Right atrium auricular region (tissue), 2 donors: ENCODE results near the gene KIRREL3. TPM values are rescaled to one million over a fixed set of nuclear protein-coding genes. Genes with fewer than 3 reads are reported as not detected.

Experiments
- DNase-seq: peaks from one replicate; pipeline ENCODE4 v3.0.0-alpha.2; 2019; ENCODE audit warnings: low spot score
- H3K27ac ChIP-seq, 2 donors: fragments of 200-600 bp; sonication (generic); 1 replicate in 1 of 2; 2 replicates in 1 of 2; pipeline ENCODE4 v1.5.1; 2016 to 2019
- H3K27me3 ChIP-seq, 2 donors: fragments of 200-600 bp; sonication (generic); one replicate each; pipeline versions ENCODE4 v1.5.1 to v1.6.0; 2017 to 2019
- H3K36me3 ChIP-seq: fragments of 200-600 bp; sonication (generic); one replicate; pipeline ENCODE4 v1.5.1; 2016
- H3K4me1 ChIP-seq, 2 donors: fragments of 200-600 bp; sonication (generic); one replicate each; pipeline versions ENCODE4 v1.5.1 to v1.6.0; 2017 to 2019
- H3K4me3 ChIP-seq, 2 donors: fragments of 200-600 bp; sonication (generic); 1 replicate in 1 of 2; 2 replicates in 1 of 2; pipeline ENCODE4 v1.5.1; 2017 to 2019; ENCODE audit warnings: mild to moderate bottlenecking in 1 of 2, moderate library complexity in 1 of 2
- H3K9me3 ChIP-seq, 2 donors: fragments of 200-600 bp; sonication (generic); one replicate each; pipeline ENCODE4 v1.5.1; 2019
- total RNA-seq, 2 donors: library from RNA; depleted of rRNA; stranded (reverse); fragments of >200 nt; gene quantifications; one replicate each; pipeline ENCODE4 v1.1.0, GENCODE V29; 2016
- TF ChIP-seq, protein P1 (sequence below), 2 donors: fragments of 200-600 bp; sonication (generic); IDR thresholded peaks; one replicate each; pipeline ENCODE4 v1.5.1; 2019; ENCODE audit warnings: antibody characterized with exemption in 2 of 2

KIRREL3 gene
- total RNA-seq, 2 donors from 2014 or later: 0.51 to 0.74 TPM

DNA sequence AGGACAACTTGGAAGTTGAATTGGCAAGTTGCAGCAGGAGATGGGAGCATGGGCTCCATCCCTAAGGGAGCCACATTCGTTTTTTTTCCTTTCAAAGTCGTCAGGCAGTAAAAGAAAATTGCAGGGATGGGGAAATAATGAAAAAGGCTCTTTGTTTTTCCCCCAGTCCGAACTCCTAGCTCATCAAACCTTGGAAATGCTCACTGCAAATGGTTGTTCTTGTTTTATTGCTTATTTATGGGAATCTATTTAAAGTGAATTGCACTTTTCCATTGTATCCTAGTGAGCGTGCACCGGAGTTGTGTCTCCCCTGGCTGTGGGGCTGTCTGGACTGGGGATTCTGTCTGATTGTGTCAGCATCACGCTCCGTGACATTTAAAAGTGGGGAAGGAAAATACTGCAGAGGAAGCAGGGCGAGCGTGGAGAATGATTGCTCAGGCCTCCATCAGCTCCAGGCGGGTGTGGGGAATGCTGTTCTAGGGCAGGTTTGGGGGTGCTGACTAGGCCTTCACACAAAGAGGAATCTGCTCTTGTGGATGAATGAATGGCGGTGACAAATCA, 306.4 kb downstream of the KIRREL3 start:
- TF ChIP-seq, protein P1, sequence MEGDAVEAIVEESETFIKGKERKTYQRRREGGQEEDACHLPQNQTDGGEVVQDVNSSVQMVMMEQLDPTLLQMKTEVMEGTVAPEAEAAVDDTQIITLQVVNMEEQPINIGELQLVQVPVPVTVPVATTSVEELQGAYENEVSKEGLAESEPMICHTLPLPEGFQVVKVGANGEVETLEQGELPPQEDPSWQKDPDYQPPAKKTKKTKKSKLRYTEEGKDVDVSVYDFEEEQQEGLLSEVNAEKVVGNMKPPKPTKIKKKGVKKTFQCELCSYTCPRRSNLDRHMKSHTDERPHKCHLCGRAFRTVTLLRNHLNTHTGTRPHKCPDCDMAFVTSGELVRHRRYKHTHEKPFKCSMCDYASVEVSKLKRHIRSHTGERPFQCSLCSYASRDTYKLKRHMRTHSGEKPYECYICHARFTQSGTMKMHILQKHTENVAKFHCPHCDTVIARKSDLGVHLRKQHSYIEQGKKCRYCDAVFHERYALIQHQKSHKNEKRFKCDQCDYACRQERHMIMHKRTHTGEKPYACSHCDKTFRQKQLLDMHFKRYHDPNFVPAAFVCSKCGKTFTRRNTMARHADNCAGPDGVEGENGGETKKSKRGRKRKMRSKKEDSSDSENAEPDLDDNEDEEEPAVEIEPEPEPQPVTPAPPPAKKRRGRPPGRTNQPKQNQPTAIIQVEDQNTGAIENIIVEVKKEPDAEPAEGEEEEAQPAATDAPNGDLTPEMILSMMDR (IDR thresholded peaks at IDR 0.05): no peak
- Histone ChIP-seq H3K4me3 (no peak overlapping the region), H3K27ac (no peak overlapping the region), H3K36me3 (no peaks in the 10 kb centered on the region), H3K9me3 (no peaks in the 10 kb centered on the region), H3K4me1 (no peaks in the 10 kb centered on the region), H3K27me3 (no peaks in the 10 kb centered on the region)
- DNase-seq: no peak

DNA sequence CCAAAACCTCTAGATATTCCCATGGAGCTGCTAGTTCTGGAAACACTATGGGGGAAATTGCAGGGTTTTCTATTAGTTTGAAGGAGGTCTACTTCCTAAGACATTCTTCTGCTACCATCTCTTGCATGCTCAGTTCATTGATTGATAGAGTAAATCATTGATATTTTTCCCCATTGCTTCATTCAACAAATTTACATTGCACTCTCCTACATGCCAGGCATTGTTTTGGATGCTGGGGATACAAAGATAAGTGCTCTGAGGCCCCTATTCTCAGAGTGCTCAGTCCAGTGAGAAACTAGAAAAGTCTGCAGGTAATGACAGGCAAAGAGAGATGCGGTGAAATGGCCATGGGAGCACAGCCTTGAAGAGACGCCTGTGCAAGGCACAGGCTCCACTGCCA, 313.1 kb downstream of the KIRREL3 start:
- TF ChIP-seq, protein P1 (IDR thresholded peaks at IDR 0.05): no peak
- H3K9me3 ChIP-seq: no peaks in the 10 kb centered on the region
- no peak overlapping the region for H3K27ac ChIP-seq
- H3K4me1 ChIP-seq: no peaks in the 10 kb centered on the region
- no peak overlapping the region for H3K4me3 ChIP-seq
- no peaks in the 10 kb centered on the region for H3K27me3 ChIP-seq
- no peaks in the 10 kb centered on the region for H3K36me3 ChIP-seq
- DNase-seq: no peak

DNA sequence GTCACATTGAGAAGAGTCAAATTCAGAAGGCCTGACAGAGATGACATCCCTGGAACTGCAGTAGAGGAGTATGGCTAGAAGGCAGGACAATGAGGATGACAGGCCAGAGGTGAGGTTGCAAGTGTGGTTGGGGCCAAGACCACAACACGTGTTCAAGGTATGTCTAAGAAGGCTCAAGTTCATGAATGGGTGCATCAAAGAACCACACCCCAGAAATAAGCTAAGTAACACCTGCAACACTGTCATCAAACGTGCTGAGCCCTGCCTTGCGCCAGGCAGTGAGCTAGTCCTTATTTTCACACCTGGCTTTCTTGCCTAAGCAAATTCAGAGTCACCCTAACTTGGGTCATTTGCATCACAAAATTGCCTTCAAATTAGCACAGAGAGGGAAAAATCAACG, 313.6 kb downstream of the KIRREL3 start:
- DNase-seq: no peak
- H3K4me3 ChIP-seq: no peak overlapping the region
- no peaks in the 10 kb centered on the region for H3K27me3 ChIP-seq
- no peaks in the 10 kb centered on the region for H3K9me3 ChIP-seq
- H3K36me3 ChIP-seq: no peaks in the 10 kb centered on the region
- H3K27ac ChIP-seq: no peak overlapping the region
- H3K4me1 ChIP-seq: no peaks in the 10 kb centered on the region
- TF ChIP-seq, protein P1 (IDR thresholded peaks at IDR 0.05): no peak

DNA sequence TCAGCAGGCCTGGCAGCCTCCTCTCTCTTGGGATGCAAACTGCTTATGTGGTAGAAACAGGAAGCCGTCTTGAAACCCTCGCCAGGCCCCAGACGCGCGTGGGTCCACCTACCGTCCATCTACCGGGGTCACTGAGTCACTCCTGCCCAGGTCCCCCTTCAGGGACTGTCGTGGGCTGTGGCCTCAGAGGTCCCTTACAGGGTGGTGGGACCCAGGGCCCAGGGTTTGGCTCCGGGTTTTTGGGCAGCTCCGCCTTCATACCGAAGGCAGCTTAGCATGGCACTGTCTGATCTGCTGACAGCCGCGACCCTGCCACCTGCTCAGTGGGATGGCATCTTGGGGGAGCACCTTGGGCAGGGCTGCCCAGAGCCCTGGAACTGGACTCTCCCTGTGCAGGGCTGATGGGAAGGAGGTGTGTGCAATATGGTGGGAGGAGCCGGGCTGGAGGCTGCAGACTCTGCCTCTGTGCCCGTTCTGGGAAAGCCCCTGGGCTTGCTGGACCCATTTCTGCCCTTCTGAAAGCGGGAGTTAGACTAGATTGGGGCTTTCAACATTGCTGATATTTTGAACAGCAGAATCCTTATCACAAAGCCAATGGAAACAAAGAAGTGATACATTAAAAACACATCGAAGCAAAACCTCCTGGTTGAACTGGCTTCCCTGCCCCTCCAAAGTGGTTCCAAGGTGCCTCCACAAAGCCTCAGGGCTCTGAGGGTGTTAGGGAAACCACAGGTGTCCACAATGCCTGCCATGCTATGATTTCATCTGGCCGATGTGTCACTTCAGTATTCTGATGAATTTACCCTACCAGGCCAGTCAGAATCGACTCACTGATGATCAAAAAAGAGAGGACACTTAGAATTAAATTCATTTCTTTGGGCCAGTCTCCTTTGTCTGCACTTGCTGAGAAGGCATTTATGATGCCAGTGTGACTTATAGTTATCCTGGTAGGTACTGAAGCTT, 316.5 kb downstream of the KIRREL3 start:
- Histone ChIP-seq H3K27me3 (no peaks in the 10 kb centered on the region), H3K4me1 (no peaks in the 10 kb centered on the region), H3K4me3 (no peak overlapping the region), H3K27ac (no peak overlapping the region), H3K9me3 (no peaks in the 10 kb centered on the region), H3K36me3 (no peaks in the 10 kb centered on the region)
- no peak for DNase-seq
- TF ChIP-seq, protein P1 (IDR thresholded peaks at IDR 0.05): no peak

DNA sequence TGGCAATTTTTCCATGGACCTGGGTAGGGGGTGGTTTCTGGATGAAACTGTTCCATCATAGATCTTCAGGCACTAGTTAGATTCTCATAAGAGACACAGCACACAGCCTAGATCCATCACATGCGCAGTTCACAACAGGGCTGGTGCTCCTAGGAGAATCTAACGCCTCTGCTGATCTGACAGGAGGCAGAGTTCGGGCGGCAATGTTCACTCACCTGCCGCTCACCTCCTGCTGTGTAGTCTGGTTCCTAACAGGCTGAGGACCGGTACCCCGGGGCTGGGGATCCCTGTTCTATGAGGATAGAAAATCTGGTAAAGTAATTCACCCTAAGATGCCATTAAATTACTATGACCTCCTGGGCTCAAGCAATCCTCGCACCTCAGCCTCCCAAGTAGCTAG, 318.0 kb downstream of the KIRREL3 start:
- Histone ChIP-seq H3K27me3 (no peaks in the 10 kb centered on the region), H3K27ac (no peak overlapping the region), H3K4me3 (no peak overlapping the region), H3K4me1 (no peaks in the 10 kb centered on the region), H3K36me3 (no peaks in the 10 kb centered on the region), H3K9me3 (no peaks in the 10 kb centered on the region)
- TF ChIP-seq, protein P1 (IDR thresholded peaks at IDR 0.05): no peak
- DNase-seq: no peak
